Measurements from ENCODE around the gene SLC4A4.

The SLC4A4 gene

DNA sequence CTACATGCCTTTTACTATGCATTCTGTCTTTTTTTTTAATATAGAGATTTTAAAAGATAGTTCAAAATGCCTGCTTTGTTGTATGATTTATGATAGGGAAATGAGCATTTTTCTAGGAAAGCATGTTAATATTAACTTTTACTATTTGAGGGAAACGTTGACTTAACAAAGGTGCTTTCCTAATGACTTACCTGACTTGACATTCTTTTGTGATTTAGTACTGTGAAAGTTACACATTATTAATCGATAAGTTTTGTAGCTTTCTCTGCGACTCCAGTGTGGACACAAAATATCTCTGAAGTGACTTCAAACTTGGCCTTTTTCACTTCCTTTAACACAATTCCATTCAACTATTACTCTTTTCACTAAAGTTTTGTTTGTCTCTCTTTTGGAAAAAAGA, 260.8 kb downstream of the SLC4A4 start:
- H3K9ac ChIP-seq (ENCODE audit: low read depth in 1 of 2, low read length in 2 of 2), result no peak overlapping the region
- H3K27me3 ChIP-seq (ENCODE audit: control insufficient read depth in 1 of 2, insufficient read depth in 2 of 2, low read length in 2 of 2), result no peaks in the 10 kb centered on the region
- no peak overlapping the region for H3K4me3 ChIP-seq (ENCODE audit: low read depth in 1 of 2, low read length in 2 of 2)
- no peaks in the 10 kb centered on the region for H3K9me3 ChIP-seq (ENCODE audit: control insufficient read depth in 1 of 2, low read length in 2 of 2)
- H3K27ac ChIP-seq (ENCODE audit: low read depth, low read length), result no peak overlapping the region
- no peaks in the 10 kb centered on the region for H3K36me3 ChIP-seq (ENCODE audit: control insufficient read depth in 1 of 2, insufficient read depth in 2 of 2, low read length in 2 of 2)
- peaks cover 5 to 23% of the 10 kb centered on the region in 2 donors for H3K4me1 ChIP-seq (ENCODE audit: control insufficient read depth in 1 of 2, insufficient read depth in 2 of 2, low read length in 2 of 2)

DNA sequence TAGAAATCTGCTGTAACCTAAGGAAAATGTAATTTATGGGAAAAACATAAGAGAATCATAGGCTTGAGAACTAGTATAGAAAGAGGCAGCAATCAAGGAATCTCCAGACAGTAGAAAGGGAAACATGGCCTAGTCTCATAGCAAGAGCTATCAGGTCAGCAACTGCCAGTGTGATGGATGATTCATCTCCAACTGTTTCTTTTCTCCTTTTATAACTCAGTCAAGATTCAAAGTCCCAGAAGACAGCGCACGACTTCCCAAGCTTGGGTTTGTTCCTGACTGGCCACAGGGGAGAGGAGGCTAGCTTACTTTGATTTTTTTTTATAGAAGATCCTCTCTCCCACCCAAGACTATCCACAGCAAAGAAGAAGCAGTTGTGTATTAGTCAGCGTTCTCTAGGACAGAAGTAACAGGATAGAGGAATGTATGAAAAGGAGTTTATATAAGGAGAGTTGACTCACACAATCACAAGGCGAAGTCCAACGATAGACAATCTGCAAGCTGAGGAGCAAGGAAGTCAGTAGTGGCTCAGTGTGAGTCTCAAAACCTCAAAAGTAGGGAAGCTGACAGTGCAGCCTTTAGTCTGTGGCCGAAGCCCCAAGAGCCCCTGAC, 263.6 kb downstream of the SLC4A4 start:
- Histone ChIP-seq H3K27ac (ENCODE audit: low read depth, low read length) (no peak overlapping the region), H3K4me3 (ENCODE audit: low read depth in 1 of 2, low read length in 2 of 2) (peak overlapping the region in 1 of 2 donors; percentile 52), H3K27me3 (ENCODE audit: control insufficient read depth in 1 of 2, insufficient read depth in 2 of 2, low read length in 2 of 2) (no peaks in the 10 kb centered on the region), H3K36me3 (ENCODE audit: control insufficient read depth in 1 of 2, insufficient read depth in 2 of 2, low read length in 2 of 2) (no peaks in the 10 kb centered on the region), H3K4me1 (ENCODE audit: control insufficient read depth in 1 of 2, insufficient read depth in 2 of 2, low read length in 2 of 2) (peaks cover 9 to 23% of the 10 kb centered on the region in 2 donors), H3K9me3 (ENCODE audit: control insufficient read depth in 1 of 2, low read length in 2 of 2) (peaks cover 3 to 4% of the 10 kb centered on the region in 2 donors), H3K9ac (ENCODE audit: low read depth in 1 of 2, low read length in 2 of 2) (no peak overlapping the region)

DNA sequence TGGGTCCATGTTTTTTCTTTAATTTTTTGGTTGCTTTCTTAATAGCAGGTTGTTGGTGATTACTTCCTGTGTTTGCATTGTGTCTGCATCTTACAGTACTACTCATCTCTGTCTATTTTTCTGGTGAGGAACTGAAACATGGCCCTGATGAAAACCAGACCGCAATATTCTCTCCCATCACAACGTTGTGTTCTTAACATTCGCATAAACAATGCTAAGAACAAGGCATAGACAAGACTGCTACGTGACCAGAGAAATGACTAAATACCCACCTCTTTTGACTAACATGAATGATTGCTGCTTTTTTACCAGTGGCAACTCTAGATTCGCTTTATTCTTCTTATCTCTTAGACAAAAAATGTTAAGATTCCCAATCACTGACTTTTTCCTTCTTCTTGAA, 266.0 kb downstream of the SLC4A4 start:
- Histone ChIP-seq H3K27ac (ENCODE audit: low read depth, low read length) (no peak overlapping the region), H3K27me3 (ENCODE audit: control insufficient read depth in 1 of 2, insufficient read depth in 2 of 2, low read length in 2 of 2) (no peaks in the 10 kb centered on the region), H3K4me3 (ENCODE audit: low read depth in 1 of 2, low read length in 2 of 2) (no peak overlapping the region), H3K36me3 (ENCODE audit: control insufficient read depth in 1 of 2, insufficient read depth in 2 of 2, low read length in 2 of 2) (no peaks in the 10 kb centered on the region), H3K9ac (ENCODE audit: low read depth in 1 of 2, low read length in 2 of 2) (no peak overlapping the region), H3K9me3 (ENCODE audit: control insufficient read depth in 1 of 2, low read length in 2 of 2) (peaks cover 4 to 5% of the 10 kb centered on the region in 2 donors), H3K4me1 (ENCODE audit: control insufficient read depth in 1 of 2, insufficient read depth in 2 of 2, low read length in 2 of 2) (peaks cover 4 to 21% of the 10 kb centered on the region in 2 donors)

DNA sequence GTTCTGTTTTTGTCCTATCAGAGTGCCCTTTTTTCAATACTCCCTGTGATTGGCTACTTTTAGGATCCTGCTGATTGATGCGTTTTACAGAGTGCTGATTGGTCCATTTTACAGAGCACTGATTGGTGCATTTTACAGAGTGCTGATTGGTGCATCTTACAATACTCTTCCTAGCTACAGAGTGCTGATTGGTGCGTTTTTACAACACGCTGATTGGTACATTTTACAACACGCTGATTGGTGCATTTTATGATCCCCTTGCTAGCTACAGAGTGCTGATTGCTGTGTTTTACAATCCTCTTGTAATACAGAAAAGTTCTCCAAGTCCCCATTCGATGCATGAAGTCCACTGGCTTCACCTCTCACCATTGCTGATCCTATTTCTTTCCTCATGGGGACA, 268.3 kb downstream of the SLC4A4 start:
- Histone ChIP-seq H3K9me3 (ENCODE audit: control insufficient read depth in 1 of 2, low read length in 2 of 2) (peaks cover 4 to 5% of the 10 kb centered on the region in 2 donors), H3K9ac (ENCODE audit: low read depth in 1 of 2, low read length in 2 of 2) (no peak overlapping the region), H3K4me3 (ENCODE audit: low read depth in 1 of 2, low read length in 2 of 2) (no peak overlapping the region), H3K27ac (ENCODE audit: low read depth, low read length) (no peak overlapping the region), H3K36me3 (ENCODE audit: control insufficient read depth in 1 of 2, insufficient read depth in 2 of 2, low read length in 2 of 2) (no peaks in the 10 kb centered on the region), H3K4me1 (ENCODE audit: control insufficient read depth in 1 of 2, insufficient read depth in 2 of 2, low read length in 2 of 2) (peaks cover 4 to 17% of the 10 kb centered on the region in 2 donors), H3K27me3 (ENCODE audit: control insufficient read depth in 1 of 2, insufficient read depth in 2 of 2, low read length in 2 of 2) (no peaks in the 10 kb centered on the region)

DNA sequence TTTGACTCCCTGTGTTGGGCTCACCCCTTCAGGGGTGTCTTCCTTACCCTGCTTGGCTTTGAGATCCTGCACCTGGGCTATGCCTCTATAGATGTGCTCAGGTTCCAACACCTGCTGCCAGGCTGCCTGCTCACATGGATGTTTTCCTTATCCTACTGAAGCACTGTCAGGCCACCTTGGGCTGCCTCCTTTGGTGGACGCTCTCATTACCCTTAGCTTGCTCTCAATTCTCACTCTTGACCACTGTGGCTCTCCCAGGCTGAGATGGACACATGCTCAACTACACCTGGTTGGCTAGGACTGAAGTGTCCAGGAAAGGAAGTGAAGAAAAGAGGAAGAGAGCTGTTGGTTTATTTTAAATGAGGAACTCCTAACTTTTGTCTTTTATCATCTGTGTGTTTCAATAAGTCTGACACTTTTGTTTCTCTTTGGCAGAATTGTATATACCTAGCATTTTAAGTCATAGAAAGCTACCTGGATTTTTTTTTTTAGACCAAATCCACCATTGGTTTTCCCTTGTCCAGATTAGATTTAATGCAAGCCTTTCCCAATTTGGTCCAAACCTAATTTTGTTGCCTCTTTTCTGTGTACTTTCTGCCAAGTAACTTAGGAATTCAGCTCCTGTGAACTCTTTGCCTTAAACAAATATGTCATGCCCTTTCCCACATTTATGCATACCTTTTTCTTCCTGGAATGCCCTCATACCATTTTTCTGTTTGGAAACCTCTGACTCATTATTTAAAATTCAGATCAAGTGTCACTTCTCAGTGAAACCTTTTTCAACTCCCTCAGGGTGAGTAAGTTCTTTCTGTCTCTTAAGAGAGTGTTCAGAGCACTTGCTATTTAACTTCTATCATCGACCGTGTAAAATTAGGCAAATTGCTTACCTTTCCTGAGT, 269.2 kb downstream of the SLC4A4 start:
- Histone ChIP-seq H3K9ac (ENCODE audit: low read depth in 1 of 2, low read length in 2 of 2) (no peak overlapping the region), H3K9me3 (ENCODE audit: control insufficient read depth in 1 of 2, low read length in 2 of 2) (peaks cover 4 to 5% of the 10 kb centered on the region in 2 donors), H3K27me3 (ENCODE audit: control insufficient read depth in 1 of 2, insufficient read depth in 2 of 2, low read length in 2 of 2) (no peaks in the 10 kb centered on the region), H3K36me3 (ENCODE audit: control insufficient read depth in 1 of 2, insufficient read depth in 2 of 2, low read length in 2 of 2) (no peaks in the 10 kb centered on the region), H3K4me1 (ENCODE audit: control insufficient read depth in 1 of 2, insufficient read depth in 2 of 2, low read length in 2 of 2) (peaks cover 4 to 14% of the 10 kb centered on the region in 2 donors), H3K27ac (ENCODE audit: low read depth, low read length) (no peak overlapping the region), H3K4me3 (ENCODE audit: low read depth in 1 of 2, low read length in 2 of 2) (no peak overlapping the region)

DNA sequence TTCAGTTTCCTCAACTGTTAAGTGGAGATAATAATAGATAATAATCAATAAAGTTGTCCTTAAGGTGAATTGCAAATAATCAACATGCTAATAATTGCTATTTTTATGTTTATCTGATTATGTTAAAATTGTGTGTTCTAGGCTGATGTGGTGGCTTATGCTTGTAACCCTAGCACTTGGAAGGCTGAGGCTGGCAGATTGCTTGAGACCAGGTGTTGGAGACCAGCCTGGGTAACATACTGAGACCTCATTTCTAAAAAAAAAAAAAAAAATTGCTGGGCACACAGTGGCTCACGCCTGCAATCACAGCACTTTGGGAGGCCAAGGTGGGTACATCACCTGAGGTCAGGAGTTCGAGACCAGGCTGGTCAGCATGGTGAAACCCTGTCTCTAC, 269.9 kb downstream of the SLC4A4 start:
- Histone ChIP-seq H3K9me3 (ENCODE audit: control insufficient read depth in 1 of 2, low read length in 2 of 2) (peaks cover 4 to 5% of the 10 kb centered on the region in 2 donors), H3K27me3 (ENCODE audit: control insufficient read depth in 1 of 2, insufficient read depth in 2 of 2, low read length in 2 of 2) (no peaks in the 10 kb centered on the region), H3K36me3 (ENCODE audit: control insufficient read depth in 1 of 2, insufficient read depth in 2 of 2, low read length in 2 of 2) (no peaks in the 10 kb centered on the region), H3K4me3 (ENCODE audit: low read depth in 1 of 2, low read length in 2 of 2) (no peak overlapping the region), H3K27ac (ENCODE audit: low read depth, low read length) (no peak overlapping the region), H3K4me1 (ENCODE audit: control insufficient read depth in 1 of 2, insufficient read depth in 2 of 2, low read length in 2 of 2) (peaks cover 4 to 14% of the 10 kb centered on the region in 2 donors), H3K9ac (ENCODE audit: low read depth in 1 of 2, low read length in 2 of 2) (no peak overlapping the region)

DNA sequence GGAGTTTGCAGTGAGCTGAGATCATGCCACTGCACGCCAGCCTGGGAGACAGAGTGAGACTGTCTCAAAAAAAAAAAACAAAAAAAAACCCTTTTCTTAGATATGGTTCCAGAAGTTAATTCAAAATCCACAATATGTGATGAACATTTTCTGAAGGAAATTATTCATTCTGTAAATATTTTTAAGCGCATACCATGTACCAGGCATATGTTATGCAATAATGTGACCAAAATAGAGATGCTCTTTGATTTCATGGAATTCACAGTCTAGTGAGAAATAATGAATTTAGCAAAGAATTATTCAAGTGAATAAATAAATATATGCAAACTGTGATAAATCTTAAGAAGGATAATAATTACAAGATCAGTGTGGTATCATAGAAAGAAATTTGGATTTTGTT, 270.3 kb downstream of the SLC4A4 start:
- Histone ChIP-seq H3K9ac (ENCODE audit: low read depth in 1 of 2, low read length in 2 of 2) (no peak overlapping the region), H3K4me1 (ENCODE audit: control insufficient read depth in 1 of 2, insufficient read depth in 2 of 2, low read length in 2 of 2) (peaks cover 4 to 14% of the 10 kb centered on the region in 2 donors), H3K4me3 (ENCODE audit: low read depth in 1 of 2, low read length in 2 of 2) (peak overlapping the region in 1 of 2 donors; percentile 35), H3K27ac (ENCODE audit: low read depth, low read length) (no peak overlapping the region), H3K9me3 (ENCODE audit: control insufficient read depth in 1 of 2, low read length in 2 of 2) (peaks cover 4 to 5% of the 10 kb centered on the region in 2 donors), H3K36me3 (ENCODE audit: control insufficient read depth in 1 of 2, insufficient read depth in 2 of 2, low read length in 2 of 2) (no peaks in the 10 kb centered on the region), H3K27me3 (ENCODE audit: control insufficient read depth in 1 of 2, insufficient read depth in 2 of 2, low read length in 2 of 2) (no peaks in the 10 kb centered on the region)

DNA sequence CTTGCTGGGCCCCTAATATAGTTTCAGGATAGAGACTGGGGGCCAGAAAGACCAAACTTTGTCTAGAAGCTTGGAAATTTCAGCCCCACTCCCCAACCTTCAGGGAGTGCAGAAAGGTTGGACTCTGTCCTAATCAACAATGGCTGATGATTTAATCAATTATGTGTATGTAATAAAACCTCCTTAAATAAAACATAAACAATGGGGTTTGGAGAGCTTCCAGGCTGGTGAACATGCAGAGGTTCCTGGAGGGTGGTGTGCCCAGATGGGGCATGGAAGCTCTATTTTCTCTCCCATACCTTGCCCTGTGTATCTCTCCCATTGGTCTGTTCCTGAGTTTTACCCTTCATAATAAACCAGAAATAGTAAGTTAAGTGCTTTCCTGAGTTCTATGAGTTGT, 270.8 kb downstream of the SLC4A4 start:
- no peaks in the 10 kb centered on the region for H3K36me3 ChIP-seq (ENCODE audit: control insufficient read depth in 1 of 2, insufficient read depth in 2 of 2, low read length in 2 of 2)
- peak overlapping the region in 1 of 2 donors; percentile 35 for H3K4me3 ChIP-seq (ENCODE audit: low read depth in 1 of 2, low read length in 2 of 2)
- H3K27ac ChIP-seq (ENCODE audit: low read depth, low read length), result no peak overlapping the region
- H3K4me1 ChIP-seq (ENCODE audit: control insufficient read depth in 1 of 2, insufficient read depth in 2 of 2, low read length in 2 of 2), result peaks cover 7 to 14% of the 10 kb centered on the region in 2 donors
- no peaks in the 10 kb centered on the region for H3K27me3 ChIP-seq (ENCODE audit: control insufficient read depth in 1 of 2, insufficient read depth in 2 of 2, low read length in 2 of 2)
- peaks cover 4 to 5% of the 10 kb centered on the region in 2 donors for H3K9me3 ChIP-seq (ENCODE audit: control insufficient read depth in 1 of 2, low read length in 2 of 2)
- H3K9ac ChIP-seq (ENCODE audit: low read depth in 1 of 2, low read length in 2 of 2), result no peak overlapping the region

DNA sequence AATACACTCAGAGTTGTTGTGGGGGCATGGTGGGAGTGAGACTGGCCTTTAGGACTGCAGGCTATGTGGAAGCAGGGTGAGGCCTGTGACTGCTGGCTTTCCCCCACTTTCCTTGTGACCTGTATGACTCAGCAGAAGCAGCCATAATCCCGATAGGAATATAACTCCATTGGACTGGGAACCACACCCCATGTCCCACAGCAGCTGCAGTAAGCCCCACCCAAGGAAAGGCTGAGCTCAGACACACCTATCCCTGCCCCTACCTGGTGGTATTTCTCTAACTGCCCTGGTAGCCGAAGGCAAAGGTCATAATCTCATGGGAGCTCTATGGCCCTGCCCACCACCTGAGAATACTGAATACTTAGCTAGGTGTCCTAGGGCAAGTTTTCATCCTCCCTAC, 275.8 kb downstream of the SLC4A4 start:
- Histone ChIP-seq H3K36me3 (ENCODE audit: control insufficient read depth in 1 of 2, insufficient read depth in 2 of 2, low read length in 2 of 2) (no peaks in the 10 kb centered on the region), H3K4me1 (ENCODE audit: control insufficient read depth in 1 of 2, insufficient read depth in 2 of 2, low read length in 2 of 2) (peaks cover 4 to 5% of the 10 kb centered on the region in 2 donors), H3K9me3 (ENCODE audit: control insufficient read depth in 1 of 2, low read length in 2 of 2) (peaks cover 0 to 4% of the 10 kb centered on the region in 2 donors), H3K27me3 (ENCODE audit: control insufficient read depth in 1 of 2, insufficient read depth in 2 of 2, low read length in 2 of 2) (no peaks in the 10 kb centered on the region), H3K4me3 (ENCODE audit: low read depth in 1 of 2, low read length in 2 of 2) (no peak overlapping the region), H3K27ac (ENCODE audit: low read depth, low read length) (no peak overlapping the region), H3K9ac (ENCODE audit: low read depth in 1 of 2, low read length in 2 of 2) (no peak overlapping the region)

DNA sequence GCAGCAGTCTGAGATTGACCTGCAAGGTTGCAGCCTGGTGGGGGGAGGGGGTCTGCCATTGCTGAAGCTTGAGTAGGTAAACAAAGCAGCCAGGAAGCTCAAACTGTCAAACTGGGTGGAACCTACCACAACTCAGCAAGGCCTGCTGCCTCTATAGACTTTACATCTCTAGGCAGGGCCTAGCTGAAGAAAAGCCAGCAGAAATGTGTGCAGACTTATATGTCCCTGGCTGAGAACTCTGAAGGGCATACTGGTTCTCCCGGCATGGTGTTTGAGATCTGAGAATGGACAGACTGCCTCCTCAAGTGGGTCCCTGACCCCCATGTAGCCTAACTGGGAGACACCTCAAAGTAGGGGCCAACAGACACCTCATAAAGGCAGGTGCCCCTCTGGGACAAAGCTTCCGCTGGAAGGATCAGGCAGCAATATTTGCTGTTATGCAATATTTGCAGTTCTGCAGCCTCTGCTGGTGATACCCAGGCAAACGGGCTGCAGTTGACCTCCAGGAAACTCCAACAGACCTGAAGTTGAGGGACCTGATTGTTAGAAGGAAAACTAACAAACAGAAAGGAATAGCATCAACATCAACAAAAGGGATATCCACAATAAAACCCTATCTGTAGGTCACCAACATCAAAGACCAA, 277.5 kb downstream of the SLC4A4 start:
- H3K4me3 ChIP-seq (ENCODE audit: low read depth in 1 of 2, low read length in 2 of 2), result no peak overlapping the region
- peaks cover 0 to 4% of the 10 kb centered on the region in 2 donors for H3K4me1 ChIP-seq (ENCODE audit: control insufficient read depth in 1 of 2, insufficient read depth in 2 of 2, low read length in 2 of 2)

More for the DNA sequence above, 277.5 kb downstream of the SLC4A4 start:
- no peak overlapping the region for H3K27ac ChIP-seq (ENCODE audit: low read depth, low read length)
- H3K36me3 ChIP-seq (ENCODE audit: control insufficient read depth in 1 of 2, insufficient read depth in 2 of 2, low read length in 2 of 2), result no peaks in the 10 kb centered on the region
- no peaks in the 10 kb centered on the region for H3K27me3 ChIP-seq (ENCODE audit: control insufficient read depth in 1 of 2, insufficient read depth in 2 of 2, low read length in 2 of 2)
- H3K9ac ChIP-seq (ENCODE audit: low read depth in 1 of 2, low read length in 2 of 2), result no peak overlapping the region
- H3K9me3 ChIP-seq (ENCODE audit: control insufficient read depth in 1 of 2, low read length in 2 of 2), result peaks cover 2 to 4% of the 10 kb centered on the region in 2 donors
